ENCODE data around the gene RUVBL2. TPM values are rescaled to one million over a fixed set of nuclear protein-coding genes. Genes with fewer than 3 reads are reported as not detected.
A peak's percentile ranks its signal among the peaks of the same experiment; 100 is the strongest.

Gene RUVBL2
- total RNA-seq, 1 donor from 2014 or later, result 174 TPM

DNA sequence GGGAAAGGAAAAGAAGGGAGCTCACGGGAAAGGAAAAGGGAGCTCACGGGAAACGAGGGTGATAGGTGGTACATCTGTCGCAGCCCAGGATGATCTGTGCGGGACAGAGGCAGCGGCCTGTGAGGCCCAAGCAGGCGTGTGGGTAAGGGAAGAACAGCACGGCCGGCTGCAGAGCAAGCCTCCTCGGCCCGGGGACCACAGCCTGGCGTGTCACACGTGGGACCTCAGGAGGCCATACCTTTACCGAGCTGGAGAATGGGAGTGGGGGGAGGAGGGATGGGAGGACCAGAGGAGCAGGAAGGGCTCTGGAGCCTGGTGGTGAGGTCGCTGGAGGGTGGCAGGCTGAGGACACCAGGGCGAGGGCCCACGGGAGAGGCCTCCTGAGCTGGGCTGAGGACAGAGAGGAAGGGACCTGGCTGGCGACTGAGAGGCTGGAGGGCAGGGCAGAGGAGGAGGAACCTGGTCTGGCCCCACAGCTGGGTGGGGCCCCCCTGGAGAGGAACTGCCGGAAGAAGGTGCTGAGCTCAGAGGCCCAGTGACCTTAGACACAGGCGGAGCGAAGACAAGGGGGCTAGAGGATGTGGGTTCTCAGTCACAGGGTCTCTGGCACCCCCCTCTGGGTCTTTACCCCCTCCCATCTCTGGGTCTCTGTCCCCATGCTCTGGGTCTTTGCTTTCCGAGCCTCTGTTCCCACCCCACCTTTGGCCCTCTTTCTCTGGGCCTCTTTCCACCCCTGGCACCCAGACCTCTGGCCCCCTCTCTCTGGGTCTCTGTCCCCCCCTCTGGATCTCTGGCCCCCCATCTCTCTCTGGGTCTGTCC is 31.4 kb upstream of the RUVBL2 start:
- no peak overlapping the region for H3K4me3 ChIP-seq (ENCODE audit: low read depth, low read length)
- DNase-seq (ENCODE audit: low read depth), result no peak
- no peaks in the 10 kb centered on the region for H3K27me3 ChIP-seq (ENCODE audit: control insufficient read depth, insufficient read depth, low read length)
- H3K36me3 ChIP-seq (ENCODE audit: control insufficient read depth, insufficient read depth, low read length), result peaks cover 1% of the 10 kb centered on the region
- TF ChIP-seq, protein P1, sequence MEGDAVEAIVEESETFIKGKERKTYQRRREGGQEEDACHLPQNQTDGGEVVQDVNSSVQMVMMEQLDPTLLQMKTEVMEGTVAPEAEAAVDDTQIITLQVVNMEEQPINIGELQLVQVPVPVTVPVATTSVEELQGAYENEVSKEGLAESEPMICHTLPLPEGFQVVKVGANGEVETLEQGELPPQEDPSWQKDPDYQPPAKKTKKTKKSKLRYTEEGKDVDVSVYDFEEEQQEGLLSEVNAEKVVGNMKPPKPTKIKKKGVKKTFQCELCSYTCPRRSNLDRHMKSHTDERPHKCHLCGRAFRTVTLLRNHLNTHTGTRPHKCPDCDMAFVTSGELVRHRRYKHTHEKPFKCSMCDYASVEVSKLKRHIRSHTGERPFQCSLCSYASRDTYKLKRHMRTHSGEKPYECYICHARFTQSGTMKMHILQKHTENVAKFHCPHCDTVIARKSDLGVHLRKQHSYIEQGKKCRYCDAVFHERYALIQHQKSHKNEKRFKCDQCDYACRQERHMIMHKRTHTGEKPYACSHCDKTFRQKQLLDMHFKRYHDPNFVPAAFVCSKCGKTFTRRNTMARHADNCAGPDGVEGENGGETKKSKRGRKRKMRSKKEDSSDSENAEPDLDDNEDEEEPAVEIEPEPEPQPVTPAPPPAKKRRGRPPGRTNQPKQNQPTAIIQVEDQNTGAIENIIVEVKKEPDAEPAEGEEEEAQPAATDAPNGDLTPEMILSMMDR (IDR thresholded peaks at IDR 0.05; ENCODE audit: insufficient read depth, low read length, poor library complexity, severe bottlenecking), result no peak

DNA sequence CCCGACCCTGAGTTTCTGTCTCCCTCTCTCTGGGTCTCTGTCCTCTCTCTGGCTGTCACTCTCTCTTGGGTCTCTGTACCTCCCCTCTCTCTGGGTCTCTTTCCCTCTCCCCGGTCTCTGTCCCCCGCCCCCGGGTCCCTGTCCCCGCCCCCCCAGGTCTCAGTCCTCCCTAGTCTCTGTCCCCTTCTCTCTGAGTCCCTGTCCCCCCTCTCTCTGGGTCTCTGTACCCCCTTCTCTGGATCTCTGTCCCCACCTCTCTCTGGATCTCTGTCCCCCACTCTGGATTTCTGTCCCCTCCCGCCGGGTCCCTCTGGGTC is 30.9 kb upstream of the RUVBL2 start:
- TF ChIP-seq, protein P1 (IDR thresholded peaks at IDR 0.05; ENCODE audit: insufficient read depth, low read length, poor library complexity, severe bottlenecking), result no peak
- no peak overlapping the region for H3K4me3 ChIP-seq (ENCODE audit: low read depth, low read length)
- no peaks in the 10 kb centered on the region for H3K27me3 ChIP-seq (ENCODE audit: control insufficient read depth, insufficient read depth, low read length)
- H3K36me3 ChIP-seq (ENCODE audit: control insufficient read depth, insufficient read depth, low read length), result peaks cover 1% of the 10 kb centered on the region
- no peak for DNase-seq (ENCODE audit: low read depth)

DNA sequence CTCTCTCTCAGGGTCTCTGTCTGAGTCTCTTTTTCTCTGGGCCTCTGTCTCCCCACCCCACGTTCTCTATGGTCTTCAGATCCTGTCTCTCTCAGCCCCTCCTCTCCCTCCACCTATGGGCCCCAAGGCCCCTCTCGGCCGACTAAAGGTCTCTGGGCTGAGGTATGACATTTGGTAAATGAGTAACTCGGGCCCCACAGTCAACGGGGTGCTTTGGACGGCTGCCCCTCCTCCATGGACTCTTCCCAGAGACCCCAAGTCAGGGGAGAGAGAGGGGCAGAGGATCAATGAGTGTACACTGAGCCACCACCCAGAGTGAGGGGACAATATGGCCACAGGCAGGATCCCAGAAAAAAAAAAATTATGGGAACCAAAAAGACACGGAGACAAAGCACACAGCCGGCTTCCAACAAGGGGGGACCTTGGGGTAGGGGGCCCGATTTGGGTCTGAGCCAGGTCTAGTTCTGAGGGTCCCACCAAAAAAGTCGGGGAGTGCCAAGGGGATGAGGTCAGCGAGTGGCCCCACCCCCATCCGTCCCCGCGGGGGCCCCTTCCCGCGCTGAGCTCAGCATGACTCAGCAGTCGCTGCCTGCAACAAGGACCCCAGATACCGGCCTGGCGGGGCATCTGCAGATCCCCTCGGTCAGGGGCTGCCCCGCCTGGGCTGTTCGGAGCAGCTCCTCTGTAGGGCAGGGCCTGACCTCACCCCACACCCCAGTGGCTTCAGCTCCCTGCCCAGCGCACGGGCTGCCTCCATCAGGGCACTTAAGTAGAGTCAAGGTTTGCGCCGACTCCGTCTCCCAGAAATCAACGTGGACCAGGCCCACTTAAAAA is 30.1 kb upstream of the RUVBL2 start:
- Histone ChIP-seq H3K4me3 (ENCODE audit: low read depth, low read length) (no peak overlapping the region), H3K36me3 (ENCODE audit: control insufficient read depth, insufficient read depth, low read length) (no peaks in the 10 kb centered on the region), H3K27me3 (ENCODE audit: control insufficient read depth, insufficient read depth, low read length) (no peaks in the 10 kb centered on the region)
- no peak for DNase-seq (ENCODE audit: low read depth)
- TF ChIP-seq, protein P1 (IDR thresholded peaks at IDR 0.05; ENCODE audit: insufficient read depth, low read length, poor library complexity, severe bottlenecking), result no peak

DNA sequence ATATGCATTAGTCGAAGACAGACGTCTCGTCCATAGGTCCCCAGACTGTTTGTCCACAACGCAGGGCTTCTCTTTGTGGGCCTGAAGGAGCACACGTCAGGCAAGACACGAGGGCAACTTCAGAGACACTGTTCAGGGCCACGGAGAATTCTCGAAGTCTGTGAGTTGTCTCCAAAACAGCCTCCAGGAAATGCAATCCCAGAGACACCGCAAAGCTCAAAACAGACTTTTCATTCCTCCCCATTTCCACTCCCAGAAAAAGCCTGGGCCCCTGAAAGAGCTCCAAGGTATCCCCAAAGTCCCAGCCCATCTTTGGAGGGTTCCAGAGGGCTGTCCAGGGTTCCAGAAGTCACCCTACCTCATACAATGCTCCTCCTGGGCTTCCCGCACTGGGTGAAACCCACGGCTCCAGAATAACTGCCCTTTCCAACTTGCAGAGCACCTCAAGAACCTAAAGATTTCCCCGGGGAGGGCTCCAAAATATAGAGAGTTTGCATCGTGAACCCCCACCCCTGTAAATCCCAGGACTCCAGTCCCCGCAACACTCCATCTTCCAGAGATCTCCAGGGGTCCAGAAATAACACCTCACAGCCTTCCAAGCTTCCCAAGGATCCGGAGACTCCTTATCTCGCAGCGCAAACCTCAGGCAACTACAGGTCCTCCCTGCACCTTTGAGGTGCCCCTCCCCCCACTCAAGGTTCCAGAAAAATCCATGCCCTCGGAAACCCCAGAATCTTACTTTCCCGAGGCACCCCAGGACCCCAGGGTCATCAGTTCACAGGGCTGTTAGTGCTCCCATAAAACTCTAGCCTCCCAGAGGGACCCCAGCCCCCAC is 29.3 kb upstream of the RUVBL2 start:
- Histone ChIP-seq H3K36me3 (ENCODE audit: control insufficient read depth, insufficient read depth, low read length) (no peaks in the 10 kb centered on the region), H3K27me3 (ENCODE audit: control insufficient read depth, insufficient read depth, low read length) (no peaks in the 10 kb centered on the region), H3K4me3 (ENCODE audit: low read depth, low read length) (no peak overlapping the region)
- TF ChIP-seq, protein P1 (IDR thresholded peaks at IDR 0.05; ENCODE audit: insufficient read depth, low read length, poor library complexity, severe bottlenecking), result no peak
- DNase-seq (ENCODE audit: low read depth), result no peak

DNA sequence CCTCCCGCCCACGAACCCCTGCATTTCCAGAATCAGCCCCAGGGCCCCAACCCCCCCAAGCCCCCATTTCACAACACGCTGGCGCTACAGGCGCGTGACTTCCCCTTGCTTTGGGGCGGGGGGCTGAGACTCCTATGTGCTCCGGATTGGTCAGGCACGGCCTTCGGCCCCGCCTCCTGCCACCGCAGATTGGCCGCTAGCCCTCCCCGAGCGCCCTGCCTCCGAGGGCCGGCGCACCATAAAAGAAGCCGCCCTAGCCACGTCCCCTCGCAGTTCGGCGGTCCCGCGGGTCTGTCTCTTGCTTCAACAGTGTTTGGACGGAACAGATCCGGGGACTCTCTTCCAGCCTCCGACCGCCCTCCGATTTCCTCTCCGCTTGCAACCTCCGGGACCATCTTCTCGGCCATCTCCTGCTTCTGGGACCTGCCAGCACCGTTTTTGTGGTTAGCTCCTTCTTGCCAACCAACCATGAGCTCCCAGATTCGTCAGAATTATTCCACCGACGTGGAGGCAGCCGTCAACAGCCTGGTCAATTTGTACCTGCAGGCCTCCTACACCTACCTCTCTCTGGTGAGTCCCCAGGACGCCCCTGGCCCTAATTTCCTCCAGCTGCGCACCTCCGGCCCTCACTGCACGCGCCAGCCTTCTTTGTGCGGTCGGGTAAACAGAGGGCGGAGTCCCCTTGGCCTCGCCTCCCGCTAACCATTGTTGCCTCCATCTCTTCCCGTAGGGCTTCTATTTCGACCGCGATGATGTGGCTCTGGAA is 28.5 kb upstream of the RUVBL2 start, which contains the start of gene FTL:
Gene FTL (plus strand): TSS at position 270 of the 766 bp plus-strand sequence. CDS start 199 bp downstream, at position 469.
- peak within 1 kb of the TSS; percentile 57 for H3K4me3 ChIP-seq (ENCODE audit: low read depth, low read length)
- TF ChIP-seq, protein P1 (IDR thresholded peaks at IDR 0.05; ENCODE audit: insufficient read depth, low read length, poor library complexity, severe bottlenecking), result no peak
- H3K36me3 ChIP-seq (ENCODE audit: control insufficient read depth, insufficient read depth, low read length), result no peaks in the 10 kb centered on the region
- DNase-seq (ENCODE audit: low read depth), result peak; percentile 70
- H3K27me3 ChIP-seq (ENCODE audit: control insufficient read depth, insufficient read depth, low read length), result no peaks in the 10 kb centered on the region

Measured in kidney epithelial cell (primary cell).